ENCODE data around the gene GPR156.

Gene GPR156

GRCh38 chr3:120239644-120240043 is 45.4 kb downstream of the GPR156 start:
- TF ChIP-seq MAX (IDR thresholded peaks at IDR 0.05) = no peak

GRCh38 chr3:120227710-120228347 is 57.2 kb downstream of the GPR156 start:
- TF ChIP-seq USF1 (IDR thresholded peaks at IDR 0.05) = no peak
- TF ChIP-seq REST (IDR thresholded peaks at IDR 0.05; ENCODE audit: low read depth) = no peak
- TF ChIP-seq TCF12 (IDR thresholded peaks at IDR 0.05; ENCODE audit: low read depth) = no peak
- TF ChIP-seq YY1 (IDR thresholded peaks at IDR 0.05; ENCODE audit: low read depth) = no peak
- no peak for TF ChIP-seq CEBPB (IDR thresholded peaks at IDR 0.05)
- no peak for TF ChIP-seq TEAD4 (IDR thresholded peaks at IDR 0.05)
- no peak for TF ChIP-seq MAX (IDR thresholded peaks at IDR 0.05)
- no peak for TF ChIP-seq EP300 (IDR thresholded peaks at IDR 0.05; ENCODE audit: borderline replicate concordance)

- 0 out of 2 replicates have a peak, but pooled peaks have one; percentile 11 for TF ChIP-seq TEAD4 (IDR thresholded peaks at IDR 0.05)
- no peak for TF ChIP-seq NFIC (IDR thresholded peaks at IDR 0.05)
These were observed 60.8 kb downstream of the GPR156 start for GRCh38 chr3:120224237-120224636.

GRCh38 chr3:120218981-120219380 is 66.0 kb downstream of the GPR156 start:
- TF ChIP-seq REST (IDR thresholded peaks at IDR 0.05; ENCODE audit: low read depth) = no peak
- TF ChIP-seq TAF1 (IDR thresholded peaks at IDR 0.05; ENCODE audit: low read depth) = no peak
- no peak for TF ChIP-seq NFIC (IDR thresholded peaks at IDR 0.05)
- TF ChIP-seq CREB1 (IDR thresholded peaks at IDR 0.05; ENCODE audit: low read depth) = no peak
- TF ChIP-seq EP300 (IDR thresholded peaks at IDR 0.05; ENCODE audit: borderline replicate concordance) = no peak
- TF ChIP-seq USF1 (IDR thresholded peaks at IDR 0.05) = no peak
- no peak for TF ChIP-seq TCF12 (IDR thresholded peaks at IDR 0.05; ENCODE audit: low read depth)
- TF ChIP-seq MAX (IDR thresholded peaks at IDR 0.05) = no peak
- TF ChIP-seq ZBTB7A (IDR thresholded peaks at IDR 0.05; ENCODE audit: low read depth) = no peak
- no peak for TF ChIP-seq TEAD4 (IDR thresholded peaks at IDR 0.05)
- TF ChIP-seq RAD21 (IDR thresholded peaks at IDR 0.05; ENCODE audit: low read depth) = no peak
- no peak for TF ChIP-seq YY1 (IDR thresholded peaks at IDR 0.05; ENCODE audit: low read depth)
- TF ChIP-seq FOXM1 (IDR thresholded peaks at IDR 0.05; ENCODE audit: borderline replicate concordance, low read depth) = no peak
- TF ChIP-seq CEBPB (IDR thresholded peaks at IDR 0.05) = no peak
- no peak for TF ChIP-seq EGR1 (IDR thresholded peaks at IDR 0.05)

- no peak for TF ChIP-seq YY1 (IDR thresholded peaks at IDR 0.05; ENCODE audit: low read depth)
- TF ChIP-seq RAD21 (IDR thresholded peaks at IDR 0.05; ENCODE audit: low read depth) = no peak
- TF ChIP-seq USF1 (IDR thresholded peaks at IDR 0.05) = no peak
- no peak for TF ChIP-seq TAF1 (IDR thresholded peaks at IDR 0.05; ENCODE audit: low read depth)
These were observed 70.8 kb downstream of the GPR156 start for GRCh38 chr3:120214176-120214575.

GRCh38 chr3:120212505-120212904 is 72.5 kb downstream of the GPR156 start:
- TF ChIP-seq ZBTB7A (IDR thresholded peaks at IDR 0.05; ENCODE audit: low read depth) (no peak), REST (IDR thresholded peaks at IDR 0.05; ENCODE audit: low read depth) (no peak), CEBPB (IDR thresholded peaks at IDR 0.05) (no peak)
